CD14-positive monocyte (primary cell): ENCODE measurements around the gene MCL1. TPM values are rescaled to one million over a fixed set of nuclear protein-coding genes. Genes with fewer than 3 reads are reported as not detected.

ENCODE experiments used
- DNase-seq, 3 donors: peaks; one replicate each; pipeline ENCODE4 v3.0.0-alpha.2; 2011 to 2022
- H2AFZ ChIP-seq: 2 replicates; pipeline ENCODE4 v1.6.0; 2012; ENCODE audit warnings: mild to moderate bottlenecking, low read depth, low read length, inconsistent platforms; ENCODE audit not compliant: insufficient read depth, poor library complexity, severe bottlenecking
- H3K27ac ChIP-seq, 2 donors: 1 replicate in 1 of 2; 2 replicates in 1 of 2; pipeline ENCODE4 v1.5.1; 2012 to 2013; ENCODE audit warnings: low read length in 2 of 2, control low read depth in 1 of 2, inconsistent platforms in 1 of 2, low read depth in 1 of 2, mild to moderate bottlenecking in 1 of 2
- H3K27me3 ChIP-seq, 2 donors: one replicate each; pipeline versions ENCODE4 v1.6.0 to v1.6.1; 2011 to 2013; ENCODE audit warnings: low read length in 2 of 2; ENCODE audit not compliant: control insufficient read depth in 2 of 2, insufficient read depth in 2 of 2
- H3K36me3 ChIP-seq, 2 donors: replicated peaks in 1 of 2; 1 replicate in 1 of 2; 2 replicates in 1 of 2; pipeline versions ENCODE4 v1.5.1 to v1.6.1; 2012 to 2013; ENCODE audit warnings: low read length in 2 of 2, control low read depth in 1 of 2, inconsistent platforms in 1 of 2, mild to moderate bottlenecking in 1 of 2; ENCODE audit not compliant: insufficient read depth in 2 of 2, control insufficient read depth in 1 of 2
- H3K4me1 ChIP-seq, 2 donors: 1 replicate in 1 of 2; 2 replicates in 1 of 2; pipeline versions ENCODE4 v1.5.1 to v1.6.1; 2012 to 2013; ENCODE audit warnings: low read length in 2 of 2, control low read depth in 1 of 2, inconsistent platforms in 1 of 2, mild to moderate bottlenecking in 1 of 2, moderate library complexity in 1 of 2; ENCODE audit not compliant: insufficient read depth in 2 of 2, control insufficient read depth in 1 of 2
- H3K4me2 ChIP-seq: replicated peaks from 2 replicates; pipeline ENCODE3; 2012; ENCODE audit warnings: low read length, moderate library complexity, mild to moderate bottlenecking; ENCODE audit not compliant: poor library complexity, severe bottlenecking; ENCODE audit errors: extremely low read depth
- H3K4me3 ChIP-seq, 3 experiments: fragments of 200-600 bp in 1 of 3; sonication (generic) in 1 of 3; replicated peaks in 1 of 3; 1 replicate in 2 of 3; 2 replicates in 1 of 3; pipeline ENCODE4 v1.5.1; 2011 to 2013; ENCODE audit warnings: low read length in 3 of 3, mild to moderate bottlenecking in 3 of 3, control low read depth in 2 of 3, low read depth in 2 of 3, inconsistent platforms in 1 of 3, moderate library complexity in 1 of 3
- H3K79me2 ChIP-seq: 2 replicates; pipeline ENCODE4 v1.6.0; 2012; ENCODE audit warnings: mild to moderate bottlenecking, control low read depth, inconsistent platforms, low read length, moderate library complexity; ENCODE audit not compliant: insufficient read depth
- H3K9ac ChIP-seq: 2 replicates; pipeline ENCODE4 v1.6.0; 2017; ENCODE audit warnings: low read length, mild to moderate bottlenecking; ENCODE audit not compliant: insufficient read depth, poor library complexity, severe bottlenecking
- H3K9me3 ChIP-seq, 2 donors: replicated peaks in 1 of 2; 1 replicate in 1 of 2; 2 replicates in 1 of 2; pipeline versions ENCODE4 v1.5.1 to v1.6.1; 2012 to 2013; ENCODE audit warnings: low read length in 2 of 2, control low read depth in 1 of 2; ENCODE audit not compliant: control insufficient read depth in 1 of 2, insufficient read depth in 1 of 2
- H4K20me1 ChIP-seq: 2 replicates; pipeline ENCODE4 v1.6.0; 2012; ENCODE audit warnings: mild to moderate bottlenecking, low read length, control low read depth, moderate library complexity; ENCODE audit not compliant: insufficient read depth
- H3K27ac Mint-ChIP-seq, 7 donors: one replicate each; pipeline ENCODE4 v1.8.0; 2020; ENCODE audit warnings: mild to moderate bottlenecking in 7 of 7, mixed read lengths in 7 of 7, moderate library complexity in 6 of 7, inconsistent platforms in 2 of 7
- H3K27me3 Mint-ChIP-seq, 3 donors: one replicate each; pipeline ENCODE4 v1.8.0; 2021 to 2022; ENCODE audit warnings: low read depth in 3 of 3, mild to moderate bottlenecking in 3 of 3, mixed read lengths in 3 of 3, moderate library complexity in 3 of 3, inconsistent platforms in 1 of 3
- H3K36me3 Mint-ChIP-seq, 2 donors: one replicate each; pipeline ENCODE4 v1.8.0; 2020; ENCODE audit warnings: mixed read lengths in 2 of 2, inconsistent platforms in 1 of 2, mild to moderate bottlenecking in 1 of 2
- H3K4me1 Mint-ChIP-seq: one replicate; pipeline ENCODE4 v1.8.0; 2020; ENCODE audit warnings: mild to moderate bottlenecking, mixed read lengths
- H3K4me3 Mint-ChIP-seq, 2 donors: one replicate each; pipeline ENCODE4 v1.8.0; 2020; ENCODE audit warnings: mild to moderate bottlenecking in 2 of 2, mixed read lengths in 2 of 2, moderate library complexity in 1 of 2
- H3K9me3 Mint-ChIP-seq, 7 donors: one replicate each; pipeline ENCODE4 v1.8.0; 2020 to 2022; ENCODE audit warnings: mixed read lengths in 7 of 7, mild to moderate bottlenecking in 6 of 7, moderate library complexity in 6 of 7, inconsistent platforms in 2 of 7
- CTCF ChIP-seq: fragments of 200-600 bp; IDR thresholded peaks from one replicate; pipeline ENCODE4 v1.8.0; 2022; ENCODE audit warnings: antibody characterized with exemption, mild to moderate bottlenecking
- WGBS: methylation state at CpG from one replicate; pipeline ENCODE4 v1.1.5; 2013; ENCODE audit warnings: missing lambda C conversion rate; ENCODE audit not compliant: insufficient coverage; 5-methylcytosine and 5-hydroxymethylcytosine counted together
- intact Hi-C, 2 donors: fragments of 100-400 bp; cut with micrococcal nuclease; formaldehyde crosslinking; loops; one replicate each; pipeline versions ENCODE4 v1.15.0 to v1.15.1; 2023
- polyA plus RNA-seq, 3 donors: library from polyadenylated mRNA; depleted of rRNA in 1 of 3; unstranded in 2 of 3; stranded (reverse) in 1 of 3; fragments of 300-500 nt in 2 of 3; fragments of >200 nt in 1 of 3; fragmentation: Illumina TruSeq in 2 of 3; gene quantifications; 1 replicate in 2 of 3; 2 replicates in 1 of 3; pipeline ENCODE4 v1.2.3, GENCODE V29; 2012 to 2021

MCL1 gene
- polyA plus RNA-seq, 3 donors: 287 to 2,076 (median 301) TPM

- Histone ChIP-seq H2AFZ (peak overlapping the region; percentile 26), H3K9ac (peak overlapping the region; percentile 100), H3K9me3 (no peaks in the 10 kb centered on the region), H3K4me2 (peak overlapping the region; percentile 78), H3K36me3 (peaks cover 26 to 34% of the 10 kb centered on the region in 2 donors), H3K27ac (peak overlapping the region; percentile 87 to 97), H3K79me2 (peaks cover 68% of the 10 kb centered on the region), H3K4me3 (peak overlapping the region; percentile 46 to 100 (median 55)), H4K20me1 (peaks cover 43% of the 10 kb centered on the region), H3K4me1 (peaks cover 32 to 44% of the 10 kb centered on the region in 2 donors), H3K27me3 (no peaks in the 10 kb centered on the region)
- intact Hi-C loops: loop anchor here (2.0 to 5.0 kb wide), 4 partner anchors 32 to 49 kb away; partner anchors contain the start of gene ENSA (in 1 of the 2)
- Mint-ChIP-seq H3K9me3 (peaks cover 5 to 18% (median 12%) of the 10 kb centered on the region in 7 donors), H3K36me3 (peaks cover 36 to 41% of the 10 kb centered on the region in 2 donors), H3K4me3 (peak overlapping the region; percentile 81 to 92), H3K27ac (peak overlapping the region; percentile 97 to 100 (median 98)), H3K4me1 (peaks cover 37% of the 10 kb centered on the region), H3K27me3 (peaks cover 0 to 8% (median 2%) of the 10 kb centered on the region in 3 donors)
- no peak for TF ChIP-seq CTCF
- 94% methylated on average over 10 of the region's 15 CpGs for WGBS
- no peak for DNase-seq
Measured at GRCh38 chr1:150579945-150580642, 684 bp upstream of the MCL1 start.

DNA sequence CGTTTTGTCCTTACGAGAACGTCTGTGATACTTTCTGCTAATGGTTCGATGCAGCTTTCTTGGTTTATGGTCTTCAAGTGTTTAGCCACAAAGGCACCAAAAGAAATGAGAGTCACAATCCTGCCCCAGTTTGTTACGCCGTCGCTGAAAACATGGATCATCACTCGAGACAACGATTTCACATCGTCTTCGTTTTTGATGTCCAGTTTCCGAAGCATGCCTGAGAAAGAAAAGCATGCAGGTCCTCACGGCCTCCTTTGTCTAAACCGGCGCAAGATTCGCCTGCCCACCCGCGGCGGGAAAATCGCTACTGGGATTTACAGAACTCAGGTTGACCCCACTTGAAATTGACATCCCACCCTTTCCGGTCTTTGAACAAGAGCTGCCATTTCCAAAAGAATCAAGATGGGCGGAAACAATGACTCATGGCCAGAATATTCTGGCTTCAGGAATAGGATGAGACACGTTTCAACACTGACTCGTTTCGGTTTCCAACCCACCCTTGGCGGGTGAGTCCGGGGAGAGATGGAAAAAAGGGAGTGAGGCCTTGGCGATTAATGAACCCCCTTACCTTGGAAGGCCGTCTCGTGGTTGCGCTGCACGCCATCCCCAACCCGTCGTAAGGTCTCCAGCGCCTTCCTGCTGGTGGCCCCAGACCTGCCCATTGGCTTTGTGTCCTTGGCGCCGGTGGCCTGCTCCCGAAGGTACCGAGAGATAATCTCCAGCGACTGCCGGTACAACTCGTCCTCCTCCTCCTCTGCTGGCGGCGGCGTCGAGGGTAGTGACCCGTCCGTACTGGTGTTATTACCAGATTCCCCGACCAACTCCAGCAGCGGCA, 919 bp downstream of the MCL1 start:
- Histone ChIP-seq H3K9ac (peak overlapping the region; percentile 100), H3K27me3 (no peaks in the 10 kb centered on the region), H3K4me3 (peak overlapping the region; percentile 81 to 100 (median 100)), H3K36me3 (peaks cover 39 to 50% of the 10 kb centered on the region in 2 donors), H3K79me2 (peaks cover 84% of the 10 kb centered on the region), H4K20me1 (peaks cover 59% of the 10 kb centered on the region), H3K9me3 (no peaks in the 10 kb centered on the region), H3K4me1 (peaks cover 42 to 60% of the 10 kb centered on the region in 2 donors), H3K4me2 (peak overlapping the region; percentile 92), H3K27ac (peak overlapping the region; percentile 91 to 97), H2AFZ (no peak overlapping the region)
- Mint-ChIP-seq H3K36me3 (peaks cover 49 to 57% of the 10 kb centered on the region in 2 donors), H3K27ac (peak overlapping the region; percentile 97 to 99 (median 98)), H3K4me1 (peaks cover 51% of the 10 kb centered on the region), H3K27me3 (peaks cover 0 to 11% (median 2%) of the 10 kb centered on the region in 3 donors), H3K9me3 (peaks cover 5 to 18% (median 12%) of the 10 kb centered on the region in 7 donors), H3K4me3 (peak overlapping the region; percentile 96 to 99)
- TF ChIP-seq CTCF: no peak
- intact Hi-C loops: loop anchor here (2.0 to 5.0 kb wide), 3 partner anchors 34 to 50 kb away; partner anchors contain the start of gene ENSA (in 1 of the 2)
- peak; percentile 71 to 86 (median 81) for DNase-seq
- under 1% methylated on average over 46 of the region's 50 CpGs for WGBS
